Osteoblast (primary cell): ENCODE measurements around the gene COG5. TPM values are rescaled to one million over a fixed set of nuclear protein-coding genes. Genes with fewer than 3 reads are reported as not detected.

Experiments
- DNase-seq: peaks from one replicate; pipeline ENCODE4 v3.0.0; 2011; ENCODE audit warnings: low spot score, mixed read lengths; ENCODE audit not compliant: insufficient read length; ENCODE audit errors: missing footprints
- H2AFZ ChIP-seq: 2 replicates; pipeline ENCODE4 v1.6.0; 2011; ENCODE audit warnings: mild to moderate bottlenecking, low read length
- H3K27ac ChIP-seq: 2 replicates; pipeline ENCODE4 v1.5.1; 2011; ENCODE audit warnings: mild to moderate bottlenecking, low read depth, low read length, moderate library complexity
- H3K27me3 ChIP-seq: 2 replicates; pipeline ENCODE4 v1.6.0; 2012; ENCODE audit warnings: mild to moderate bottlenecking, control low read depth, inconsistent platforms, low read length, moderate library complexity; ENCODE audit not compliant: insufficient read depth
- H3K36me3 ChIP-seq: 2 replicates; pipeline ENCODE4 v1.5.1; 2011; ENCODE audit warnings: mild to moderate bottlenecking, low read length, control low read depth, moderate library complexity; ENCODE audit not compliant: insufficient read depth
- H3K4me1 ChIP-seq: 2 replicates; pipeline ENCODE4 v1.5.1; 2011; ENCODE audit warnings: mild to moderate bottlenecking, low read length, control low read depth, moderate library complexity; ENCODE audit not compliant: insufficient read depth
- H3K4me2 ChIP-seq: 2 replicates; pipeline ENCODE4 v1.6.0; 2011; ENCODE audit warnings: mild to moderate bottlenecking, low read length; ENCODE audit not compliant: insufficient read depth
- H3K4me3 ChIP-seq: fragments of 200-600 bp; sonication (generic); 3 replicates; pipeline ENCODE4 v1.5.1; 2012; ENCODE audit warnings: mild to moderate bottlenecking, low read length, inconsistent platforms; ENCODE audit not compliant: insufficient read depth
- H3K79me2 ChIP-seq: 2 replicates; pipeline ENCODE4 v1.6.0; 2012; ENCODE audit warnings: mild to moderate bottlenecking, low read length, control low read depth, inconsistent platforms; ENCODE audit not compliant: insufficient read depth
- H3K9me3 ChIP-seq: 2 replicates; pipeline ENCODE4 v1.5.1; 2011; ENCODE audit warnings: low read depth, low read length, control low read depth
- H4K20me1 ChIP-seq: 2 replicates; pipeline ENCODE4 v1.6.0; 2012; ENCODE audit warnings: mild to moderate bottlenecking, low read length, control low read depth; ENCODE audit not compliant: insufficient read depth
- CTCF ChIP-seq: IDR thresholded peaks from 2 replicates; pipeline ENCODE4 v1.5.1; 2011; ENCODE audit warnings: mild to moderate bottlenecking, low read depth, low read length, moderate library complexity; ENCODE audit errors: extremely low read depth
- total RNA-seq: library from RNA; depleted of rRNA; stranded (reverse); fragments of >200 nt; gene quantifications from 2 replicates; pipeline ENCODE4 v1.2.3, GENCODE V29; 2012

The COG5 gene
- total RNA-seq, 1 donor, result 29.7 TPM

- H3K36me3 ChIP-seq, result no peaks in the 10 kb centered on the region
- H4K20me1 ChIP-seq, result no peaks in the 10 kb centered on the region
- H3K4me3 ChIP-seq, result no peak overlapping the region
- no peak for TF ChIP-seq CTCF
- H3K4me1 ChIP-seq, result no peaks in the 10 kb centered on the region
- H3K27ac ChIP-seq, result no peak overlapping the region
- H3K27me3 ChIP-seq, result no peaks in the 10 kb centered on the region
- DNase-seq, result no peak
- H2AFZ ChIP-seq, result no peak overlapping the region
- H3K79me2 ChIP-seq, result no peaks in the 10 kb centered on the region
- no peaks in the 10 kb centered on the region for H3K9me3 ChIP-seq
- no peak overlapping the region for H3K4me2 ChIP-seq
Measured at GRCh38 chr7:107313355-107313754, 250.4 kb downstream of the COG5 start.

GRCh38 chr7:107312418-107312817 is 251.3 kb downstream of the COG5 start:
- Histone ChIP-seq H3K79me2 (no peaks in the 10 kb centered on the region), H3K4me1 (no peaks in the 10 kb centered on the region), H3K36me3 (no peaks in the 10 kb centered on the region), H4K20me1 (no peaks in the 10 kb centered on the region), H2AFZ (no peak overlapping the region), H3K27me3 (no peaks in the 10 kb centered on the region), H3K27ac (no peak overlapping the region), H3K4me3 (no peak overlapping the region), H3K4me2 (no peak overlapping the region), H3K9me3 (no peaks in the 10 kb centered on the region)
- no peak for TF ChIP-seq CTCF
- DNase-seq, result no peak

- Histone ChIP-seq H3K27me3 (no peaks in the 10 kb centered on the region), H3K27ac (no peak overlapping the region), H3K4me3 (no peak overlapping the region), H3K4me2 (no peak overlapping the region), H3K9me3 (no peaks in the 10 kb centered on the region), H3K79me2 (no peaks in the 10 kb centered on the region), H3K36me3 (no peaks in the 10 kb centered on the region), H3K4me1 (no peaks in the 10 kb centered on the region), H4K20me1 (no peaks in the 10 kb centered on the region), H2AFZ (no peak overlapping the region)
- no peak for DNase-seq
- no peak for TF ChIP-seq CTCF
Measured at GRCh38 chr7:107309296-107309695, 254.4 kb downstream of the COG5 start.

GRCh38 chr7:107304636-107305035 is 259.1 kb downstream of the COG5 start:
- no peaks in the 10 kb centered on the region for H4K20me1 ChIP-seq
- no peak for TF ChIP-seq CTCF
- H3K79me2 ChIP-seq, result no peaks in the 10 kb centered on the region
- no peaks in the 10 kb centered on the region for H3K9me3 ChIP-seq
- H3K4me1 ChIP-seq, result no peaks in the 10 kb centered on the region
- no peak overlapping the region for H2AFZ ChIP-seq
- no peak for DNase-seq
- no peaks in the 10 kb centered on the region for H3K27me3 ChIP-seq
- H3K4me2 ChIP-seq, result no peak overlapping the region
- H3K36me3 ChIP-seq, result no peaks in the 10 kb centered on the region
- no peak overlapping the region for H3K4me3 ChIP-seq
- H3K27ac ChIP-seq, result no peak overlapping the region
